Measurements from ENCODE around the gene OTUD1. TPM values are rescaled to one million over a fixed set of nuclear protein-coding genes. Genes with fewer than 3 reads are reported as not detected.

OTUD1 gene
- total and polyA plus RNA-seq, 2 donors (not counting 1 experiment from before 2014, with no cell fraction given): 69.0 to 92.8 TPM

DNA sequence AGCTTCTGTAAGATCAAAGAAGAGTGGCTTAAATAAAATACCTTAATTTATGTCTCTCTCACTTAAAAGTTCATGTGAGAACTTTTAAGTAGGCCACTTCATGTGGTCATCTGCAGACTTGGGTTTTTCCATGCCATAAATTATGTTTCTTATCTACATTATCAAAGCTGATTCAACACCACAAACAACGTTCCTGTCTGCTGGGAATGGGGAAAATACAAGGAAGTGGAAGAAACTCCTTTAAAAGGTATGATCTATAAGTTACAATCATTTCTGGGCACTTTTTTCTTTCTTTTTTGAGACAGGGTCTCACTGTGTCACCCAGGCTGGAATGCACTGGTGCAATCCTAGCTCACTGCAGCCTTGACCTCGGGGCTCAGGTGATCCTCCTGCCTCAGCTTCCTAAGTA, 16.9 kb upstream of the OTUD1 start:
- Histone ChIP-seq H2AFZ (ENCODE audit: insufficient read depth, low read depth, low read length, poor library complexity, severe bottlenecking) (no peak overlapping the region), H3K4me2 (replicated peaks; ENCODE audit: low read depth, low read length, poor library complexity, severe bottlenecking) (no peak overlapping the region), H3K27ac (ENCODE audit: low read length in 2 of 2) (no peak overlapping the region), H4K20me1 (ENCODE audit: control insufficient read depth, insufficient read depth, low read length, poor library complexity, severe bottlenecking) (no peaks in the 10 kb centered on the region), H3K27me3 (replicated peaks in 1 of 4; ENCODE audit: control extremely low read depth in 1 of 4, control insufficient read depth in 3 of 4, insufficient read depth in 4 of 4, low read length in 3 of 4) (peaks cover 0 to 4% (median 1%) of the 10 kb centered on the region in 4 experiments), H3K4me3 (ENCODE audit: control extremely low read depth in 1 of 5, extremely low read depth in 1 of 5, insufficient read depth in 1 of 5, low read depth in 2 of 5, low read length in 4 of 5) (no peak overlapping the region), H3K79me2 (ENCODE audit: control insufficient read depth, insufficient read depth, low read length) (no peaks in the 10 kb centered on the region), H3K9me3 (ENCODE audit: control extremely low read depth in 1 of 3, control insufficient read depth in 2 of 3, insufficient read depth in 1 of 3, low read length in 2 of 3) (peaks cover 0 to 3% (median 0%) of the 10 kb centered on the region in 3 donors), H3K9ac (ENCODE audit: low read length) (no peak overlapping the region), H3K36me3 (replicated peaks in 1 of 2; ENCODE audit: control extremely low read depth in 1 of 2, control insufficient read depth in 1 of 2, extremely low read depth in 1 of 2, insufficient read depth in 2 of 2, low read length in 1 of 2) (no peaks in the 10 kb centered on the region), H3K4me1 (ENCODE audit: control insufficient read depth in 2 of 2, insufficient read depth in 2 of 2, low read length in 2 of 2) (no peaks in the 10 kb centered on the region)
- CTCF ChIA-PET: interaction anchor here (0.6 kb wide), 1 partner anchor 107 kb away, joined by 4 read pairs; no protein-coding TSS in a partner anchor
- Mint-ChIP-seq H3K9me3 (ENCODE audit: insufficient read depth) (no peaks in the 10 kb centered on the region), H3K4me1 (no peaks in the 10 kb centered on the region), H3K27me3 (no peaks in the 10 kb centered on the region), H3K27ac (no peak overlapping the region), H3K4me3 (no peak overlapping the region)
- no peak for ATAC-seq (ENCODE audit: low read depth)
- no peak for TF ChIP-seq EZH2 (IDR thresholded peaks at IDR 0.05; ENCODE audit: borderline replicate concordance, insufficient read depth, low read depth, low read length, poor library complexity, severe bottlenecking)
- intact Hi-C loops (cut with micrococcal nuclease): no loop called here
- WGBS (ENCODE audit: insufficient coverage): 86% methylated on average over 1 of the region's 2 CpGs
- no peak for DNase-seq
- POLR2A ChIA-PET: no interaction called here

GRCh38 chr10:23432166-23432565, 6.7 kb upstream of the OTUD1 start:
- ATAC-seq (ENCODE audit: low read depth) (no peak), DNase-seq (no peak)
- no peak overlapping the region for H3K9ac ChIP-seq (ENCODE audit: low read length)
- ChIA-PET CTCF (no interaction called here), POLR2A (no interaction called here)
- no peak overlapping the region for H3K4me3 ChIP-seq (ENCODE audit: control extremely low read depth in 1 of 5, extremely low read depth in 1 of 5, insufficient read depth in 1 of 5, low read depth in 2 of 5, low read length in 4 of 5)
- no peaks in the 10 kb centered on the region for H3K79me2 ChIP-seq (ENCODE audit: control insufficient read depth, insufficient read depth, low read length)
- Mint-ChIP-seq H3K4me1 (peaks cover 21% of the 10 kb centered on the region), H3K27me3 (no peaks in the 10 kb centered on the region), H3K9me3 (ENCODE audit: insufficient read depth) (no peaks in the 10 kb centered on the region), H3K27ac (no peak overlapping the region), H3K4me3 (no peak overlapping the region)
- no peaks in the 10 kb centered on the region for H3K9me3 ChIP-seq (ENCODE audit: control extremely low read depth in 1 of 3, control insufficient read depth in 2 of 3, insufficient read depth in 1 of 3, low read length in 2 of 3)
- H4K20me1 ChIP-seq (ENCODE audit: control insufficient read depth, insufficient read depth, low read length, poor library complexity, severe bottlenecking): no peaks in the 10 kb centered on the region
- H3K27me3 ChIP-seq (replicated peaks in 1 of 4; ENCODE audit: control extremely low read depth in 1 of 4, control insufficient read depth in 3 of 4, insufficient read depth in 4 of 4, low read length in 3 of 4): no peaks in the 10 kb centered on the region
- intact Hi-C loops (cut with micrococcal nuclease): loop anchor here (10.0 kb wide), 3 partner anchors 87 to 1293 kb away; partner anchors contain the start of genes ARHGAP21 and C10orf67
- peaks cover 4 to 8% of the 10 kb centered on the region in 2 donors for H3K4me1 ChIP-seq (ENCODE audit: control insufficient read depth in 2 of 2, insufficient read depth in 2 of 2, low read length in 2 of 2)
- no peak overlapping the region for H3K4me2 ChIP-seq (replicated peaks; ENCODE audit: low read depth, low read length, poor library complexity, severe bottlenecking)
- TF ChIP-seq, protein P1, sequence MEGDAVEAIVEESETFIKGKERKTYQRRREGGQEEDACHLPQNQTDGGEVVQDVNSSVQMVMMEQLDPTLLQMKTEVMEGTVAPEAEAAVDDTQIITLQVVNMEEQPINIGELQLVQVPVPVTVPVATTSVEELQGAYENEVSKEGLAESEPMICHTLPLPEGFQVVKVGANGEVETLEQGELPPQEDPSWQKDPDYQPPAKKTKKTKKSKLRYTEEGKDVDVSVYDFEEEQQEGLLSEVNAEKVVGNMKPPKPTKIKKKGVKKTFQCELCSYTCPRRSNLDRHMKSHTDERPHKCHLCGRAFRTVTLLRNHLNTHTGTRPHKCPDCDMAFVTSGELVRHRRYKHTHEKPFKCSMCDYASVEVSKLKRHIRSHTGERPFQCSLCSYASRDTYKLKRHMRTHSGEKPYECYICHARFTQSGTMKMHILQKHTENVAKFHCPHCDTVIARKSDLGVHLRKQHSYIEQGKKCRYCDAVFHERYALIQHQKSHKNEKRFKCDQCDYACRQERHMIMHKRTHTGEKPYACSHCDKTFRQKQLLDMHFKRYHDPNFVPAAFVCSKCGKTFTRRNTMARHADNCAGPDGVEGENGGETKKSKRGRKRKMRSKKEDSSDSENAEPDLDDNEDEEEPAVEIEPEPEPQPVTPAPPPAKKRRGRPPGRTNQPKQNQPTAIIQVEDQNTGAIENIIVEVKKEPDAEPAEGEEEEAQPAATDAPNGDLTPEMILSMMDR (IDR thresholded peaks at IDR 0.05): no peak
- no peak for TF ChIP-seq EZH2 (IDR thresholded peaks at IDR 0.05; ENCODE audit: borderline replicate concordance, insufficient read depth, low read depth, low read length, poor library complexity, severe bottlenecking)
- no peaks in the 10 kb centered on the region for H3K36me3 ChIP-seq (replicated peaks in 1 of 2; ENCODE audit: control extremely low read depth in 1 of 2, control insufficient read depth in 1 of 2, extremely low read depth in 1 of 2, insufficient read depth in 2 of 2, low read length in 1 of 2)
- no peak overlapping the region for H3K27ac ChIP-seq (ENCODE audit: low read length in 2 of 2)
- no CpG with 5 or more reads among the region's 1 CpG for WGBS (ENCODE audit: insufficient coverage)
- no peak overlapping the region for H2AFZ ChIP-seq (ENCODE audit: insufficient read depth, low read depth, low read length, poor library complexity, severe bottlenecking)
